CD14-positive monocyte (primary cell): ENCODE results near the gene NPAS3. TPM values are rescaled to one million over a fixed set of nuclear protein-coding genes. Genes with fewer than 3 reads are reported as not detected.

ENCODE experiments used
- DNase-seq, 3 donors: peaks; one replicate each; pipeline ENCODE4 v3.0.0-alpha.2; 2011 to 2022
- H2AFZ ChIP-seq: 2 replicates; pipeline ENCODE4 v1.6.0; 2012; ENCODE audit warnings: mild to moderate bottlenecking, low read depth, low read length, inconsistent platforms; ENCODE audit not compliant: insufficient read depth, poor library complexity, severe bottlenecking
- H3K27ac ChIP-seq, 2 donors: 1 replicate in 1 of 2; 2 replicates in 1 of 2; pipeline ENCODE4 v1.5.1; 2012 to 2013; ENCODE audit warnings: low read length in 2 of 2, control low read depth in 1 of 2, inconsistent platforms in 1 of 2, low read depth in 1 of 2, mild to moderate bottlenecking in 1 of 2
- H3K27me3 ChIP-seq, 2 donors: one replicate each; pipeline versions ENCODE4 v1.6.0 to v1.6.1; 2011 to 2013; ENCODE audit warnings: low read length in 2 of 2; ENCODE audit not compliant: control insufficient read depth in 2 of 2, insufficient read depth in 2 of 2
- H3K36me3 ChIP-seq, 2 donors: replicated peaks in 1 of 2; 1 replicate in 1 of 2; 2 replicates in 1 of 2; pipeline versions ENCODE4 v1.5.1 to v1.6.1; 2012 to 2013; ENCODE audit warnings: low read length in 2 of 2, control low read depth in 1 of 2, inconsistent platforms in 1 of 2, mild to moderate bottlenecking in 1 of 2; ENCODE audit not compliant: insufficient read depth in 2 of 2, control insufficient read depth in 1 of 2
- H3K4me1 ChIP-seq, 2 donors: 1 replicate in 1 of 2; 2 replicates in 1 of 2; pipeline versions ENCODE4 v1.5.1 to v1.6.1; 2012 to 2013; ENCODE audit warnings: low read length in 2 of 2, control low read depth in 1 of 2, inconsistent platforms in 1 of 2, mild to moderate bottlenecking in 1 of 2, moderate library complexity in 1 of 2; ENCODE audit not compliant: insufficient read depth in 2 of 2, control insufficient read depth in 1 of 2
- H3K4me2 ChIP-seq: replicated peaks from 2 replicates; pipeline ENCODE3; 2012; ENCODE audit warnings: low read length, moderate library complexity, mild to moderate bottlenecking; ENCODE audit not compliant: poor library complexity, severe bottlenecking; ENCODE audit errors: extremely low read depth
- H3K4me3 ChIP-seq, 3 experiments: fragments of 200-600 bp in 1 of 3; sonication (generic) in 1 of 3; replicated peaks in 1 of 3; 1 replicate in 2 of 3; 2 replicates in 1 of 3; pipeline ENCODE4 v1.5.1; 2011 to 2013; ENCODE audit warnings: low read length in 3 of 3, mild to moderate bottlenecking in 3 of 3, control low read depth in 2 of 3, low read depth in 2 of 3, inconsistent platforms in 1 of 3, moderate library complexity in 1 of 3
- H3K79me2 ChIP-seq: 2 replicates; pipeline ENCODE4 v1.6.0; 2012; ENCODE audit warnings: mild to moderate bottlenecking, control low read depth, inconsistent platforms, low read length, moderate library complexity; ENCODE audit not compliant: insufficient read depth
- H3K9ac ChIP-seq: 2 replicates; pipeline ENCODE4 v1.6.0; 2017; ENCODE audit warnings: low read length, mild to moderate bottlenecking; ENCODE audit not compliant: insufficient read depth, poor library complexity, severe bottlenecking
- H3K9me3 ChIP-seq, 2 donors: replicated peaks in 1 of 2; 1 replicate in 1 of 2; 2 replicates in 1 of 2; pipeline versions ENCODE4 v1.5.1 to v1.6.1; 2012 to 2013; ENCODE audit warnings: low read length in 2 of 2, control low read depth in 1 of 2; ENCODE audit not compliant: control insufficient read depth in 1 of 2, insufficient read depth in 1 of 2
- H4K20me1 ChIP-seq: 2 replicates; pipeline ENCODE4 v1.6.0; 2012; ENCODE audit warnings: mild to moderate bottlenecking, low read length, control low read depth, moderate library complexity; ENCODE audit not compliant: insufficient read depth
- H3K27ac Mint-ChIP-seq, 7 donors: one replicate each; pipeline ENCODE4 v1.8.0; 2020; ENCODE audit warnings: mild to moderate bottlenecking in 7 of 7, mixed read lengths in 7 of 7, moderate library complexity in 6 of 7, inconsistent platforms in 2 of 7
- H3K27me3 Mint-ChIP-seq, 3 donors: one replicate each; pipeline ENCODE4 v1.8.0; 2021 to 2022; ENCODE audit warnings: low read depth in 3 of 3, mild to moderate bottlenecking in 3 of 3, mixed read lengths in 3 of 3, moderate library complexity in 3 of 3, inconsistent platforms in 1 of 3
- H3K36me3 Mint-ChIP-seq, 2 donors: one replicate each; pipeline ENCODE4 v1.8.0; 2020; ENCODE audit warnings: mixed read lengths in 2 of 2, inconsistent platforms in 1 of 2, mild to moderate bottlenecking in 1 of 2
- H3K4me1 Mint-ChIP-seq: one replicate; pipeline ENCODE4 v1.8.0; 2020; ENCODE audit warnings: mild to moderate bottlenecking, mixed read lengths
- H3K4me3 Mint-ChIP-seq, 2 donors: one replicate each; pipeline ENCODE4 v1.8.0; 2020; ENCODE audit warnings: mild to moderate bottlenecking in 2 of 2, mixed read lengths in 2 of 2, moderate library complexity in 1 of 2
- H3K9me3 Mint-ChIP-seq, 7 donors: one replicate each; pipeline ENCODE4 v1.8.0; 2020 to 2022; ENCODE audit warnings: mixed read lengths in 7 of 7, mild to moderate bottlenecking in 6 of 7, moderate library complexity in 6 of 7, inconsistent platforms in 2 of 7
- CTCF ChIP-seq: fragments of 200-600 bp; IDR thresholded peaks from one replicate; pipeline ENCODE4 v1.8.0; 2022; ENCODE audit warnings: antibody characterized with exemption, mild to moderate bottlenecking
- WGBS: methylation state at CpG from one replicate; pipeline ENCODE4 v1.1.5; 2013; ENCODE audit warnings: missing lambda C conversion rate; ENCODE audit not compliant: insufficient coverage; 5-methylcytosine and 5-hydroxymethylcytosine counted together
- intact Hi-C, 2 donors: fragments of 100-400 bp; cut with micrococcal nuclease; formaldehyde crosslinking; loops; one replicate each; pipeline versions ENCODE4 v1.15.0 to v1.15.1; 2023
- polyA plus RNA-seq, 3 donors: library from polyadenylated mRNA; depleted of rRNA in 1 of 3; unstranded in 2 of 3; stranded (reverse) in 1 of 3; fragments of 300-500 nt in 2 of 3; fragments of >200 nt in 1 of 3; fragmentation: Illumina TruSeq in 2 of 3; gene quantifications; 1 replicate in 2 of 3; 2 replicates in 1 of 3; pipeline ENCODE4 v1.2.3, GENCODE V29; 2012 to 2021

NPAS3 gene
- polyA plus RNA-seq, 3 donors, result not detected

DNA sequence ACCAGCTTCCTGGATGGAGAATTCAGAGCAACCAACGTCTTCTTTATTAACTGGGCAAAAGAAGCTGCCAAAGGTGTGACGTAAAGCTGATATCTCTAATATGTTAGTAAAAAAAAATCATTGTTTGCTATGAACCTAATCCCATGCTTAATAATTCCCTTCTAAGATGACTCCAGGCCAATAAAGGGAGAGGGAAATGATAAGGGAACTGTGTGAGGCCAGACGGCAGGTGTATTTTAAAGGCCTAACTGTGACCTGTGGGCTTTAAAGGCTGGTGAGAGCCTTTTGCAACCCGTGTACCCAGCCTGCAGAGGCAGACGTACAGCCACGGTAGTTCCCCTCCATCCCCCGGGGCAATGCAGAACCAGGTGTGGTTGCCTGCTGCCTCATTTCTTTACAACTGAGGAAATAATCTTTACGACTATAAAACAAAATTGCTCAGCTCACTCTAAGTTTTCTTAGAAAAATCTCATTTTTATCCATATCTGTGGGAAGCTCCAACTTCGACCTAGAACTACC is 641.6 kb downstream of the NPAS3 start:
- H2AFZ ChIP-seq, result no peak overlapping the region
- Mint-ChIP-seq H3K4me3 (no peak overlapping the region), H3K4me1 (no peaks in the 10 kb centered on the region), H3K27ac (no peak overlapping the region), H3K9me3 (peaks cover 0 to 5% (median 2%) of the 10 kb centered on the region in 7 donors), H3K36me3 (no peaks in the 10 kb centered on the region), H3K27me3 (no peaks in the 10 kb centered on the region)
- no peaks in the 10 kb centered on the region for H3K36me3 ChIP-seq
- H3K79me2 ChIP-seq, result no peaks in the 10 kb centered on the region
- no peaks in the 10 kb centered on the region for H4K20me1 ChIP-seq
- intact Hi-C loops, result no loop called here
- no peaks in the 10 kb centered on the region for H3K9me3 ChIP-seq
- H3K27me3 ChIP-seq, result no peaks in the 10 kb centered on the region
- H3K27ac ChIP-seq, result no peak overlapping the region
- TF ChIP-seq CTCF, result no peak
- DNase-seq, result no peak
- no peak overlapping the region for H3K4me2 ChIP-seq
- WGBS, result 96% methylated on average over 5 of the region's 9 CpGs
- no peaks in the 10 kb centered on the region for H3K4me1 ChIP-seq
- H3K9ac ChIP-seq, result no peak overlapping the region
- H3K4me3 ChIP-seq, result no peak overlapping the region

GRCh38 chr14:33580841-33581240 is 642.2 kb downstream of the NPAS3 start:
- no peak for TF ChIP-seq CTCF

More at GRCh38 chr14:33580841-33581240, 642.2 kb downstream of the NPAS3 start:
- Histone ChIP-seq H3K9ac (no peak overlapping the region), H3K4me2 (no peak overlapping the region), H3K27ac (no peak overlapping the region), H4K20me1 (no peaks in the 10 kb centered on the region), H3K79me2 (no peaks in the 10 kb centered on the region), H3K27me3 (no peaks in the 10 kb centered on the region), H2AFZ (no peak overlapping the region), H3K4me3 (no peak overlapping the region), H3K36me3 (no peaks in the 10 kb centered on the region), H3K9me3 (no peaks in the 10 kb centered on the region), H3K4me1 (no peaks in the 10 kb centered on the region)
- 90% methylated on average over 2 of the region's 2 CpGs for WGBS
- H3K4me3 Mint-ChIP-seq, result no peak overlapping the region
- intact Hi-C loops, result no loop called here
- peaks cover 0 to 7% (median 2%) of the 10 kb centered on the region in 7 donors for H3K9me3 Mint-ChIP-seq
- no peaks in the 10 kb centered on the region for H3K36me3 Mint-ChIP-seq
- no peaks in the 10 kb centered on the region for H3K4me1 Mint-ChIP-seq
- no peak overlapping the region for H3K27ac Mint-ChIP-seq
- DNase-seq, result no peak
- no peaks in the 10 kb centered on the region for H3K27me3 Mint-ChIP-seq
